NCI-H2196 (cell line): ENCODE measurements around the gene OR5L1.

ENCODE experiments used
- DNase-seq: peaks from one replicate; lab custom pipeline; 2025; ENCODE audit not compliant: unreplicated experiment; lab: John Stamatoyannopoulos, UW

OR5L1 gene

DNA sequence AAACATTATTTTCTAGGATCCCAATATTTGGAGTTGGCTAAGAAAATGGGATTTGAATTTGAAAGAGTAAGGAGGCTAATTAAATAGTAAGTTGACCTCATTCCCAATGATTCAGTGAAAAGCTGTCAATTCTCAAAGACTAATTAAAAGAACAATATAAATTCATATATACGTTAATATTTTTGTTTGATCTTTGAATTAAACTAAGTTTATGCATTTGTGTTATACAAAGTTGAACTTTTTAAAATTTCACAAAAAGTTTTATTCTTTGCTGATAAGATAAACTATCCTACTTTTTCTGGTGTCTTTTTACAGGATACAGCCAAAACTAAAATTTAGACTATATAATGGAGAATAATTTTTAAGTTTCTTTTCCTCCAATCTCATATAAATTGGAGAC lies at the start of gene OR5L1:
OR5L1 (plus strand) TSS at position 301 of the 400 bp plus-strand sequence. CDS start 100 bp downstream, outside the sequence.
- DNase-seq: no peak

- DNase-seq: no peak
These were observed 38.0 kb upstream of the OR5L1 start, which contains the start of gene OR5D13 for GRCh38 chr11:55773138-55773537. Gene OR5D13 (plus strand): TSS chr11:55773438. CDS start chr11:55773438, 0 bp downstream.

- DNase-seq: no peak
These were observed 19.6 kb upstream of the OR5L1 start for GRCh38 chr11:55791606-55792005.

GRCh38 chr11:55793321-55793720 lies 17.8 kb upstream of the OR5L1 start:
- no peak for DNase-seq

DNA sequence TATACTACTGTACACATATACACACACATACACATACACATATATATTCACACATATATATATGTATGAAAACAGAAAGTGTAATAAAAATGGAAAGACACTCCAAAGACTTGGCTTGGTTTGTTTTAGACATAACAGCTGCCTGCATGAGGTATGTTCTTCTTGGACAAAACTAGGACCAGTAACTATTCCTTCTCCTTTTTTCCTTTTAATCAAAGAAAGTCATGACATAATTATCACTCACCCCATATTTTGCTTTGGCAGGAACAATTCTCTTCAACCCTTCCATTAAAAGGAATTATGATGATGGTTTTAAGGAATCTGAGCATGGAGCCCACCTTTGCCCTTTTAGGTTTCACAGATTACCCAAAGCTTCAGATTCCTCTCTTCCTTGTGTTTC lies 15.9 kb upstream of the OR5L1 start, which contains the start of gene OR5D14:
OR5D14 (plus strand) TSS at position 301 of the 400 bp plus-strand sequence; CDS start at position 301, 0 bp downstream.
- DNase-seq: no peak

GRCh38 chr11:55806248-55806647 lies 4.9 kb upstream of the OR5L1 start:
- no peak for DNase-seq

DNA sequence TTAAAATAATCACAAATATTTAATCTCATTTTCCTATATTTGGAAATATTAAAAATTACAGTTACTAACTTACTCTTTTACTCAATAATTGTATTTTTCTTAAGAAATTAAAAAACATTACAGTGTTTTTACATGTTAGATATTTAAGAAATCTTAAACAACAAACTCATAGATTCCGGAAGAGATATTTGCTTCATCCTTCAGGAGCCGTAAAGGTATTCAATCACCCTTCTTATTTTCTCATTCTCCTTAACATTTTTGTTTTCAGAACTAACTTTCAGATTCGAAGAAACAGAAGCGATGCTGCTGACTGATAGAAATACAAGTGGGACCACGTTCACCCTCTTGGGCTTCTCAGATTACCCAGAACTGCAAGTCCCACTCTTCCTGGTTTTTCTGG lies 8.2 kb downstream of the OR5L1 start, which contains the start of gene OR5D18:
OR5D18 (plus strand) TSS at position 301 of the 400 bp plus-strand sequence; CDS start at position 301, 0 bp downstream.
- DNase-seq: no peak

GRCh38 chr11:55826919-55827318 lies 15.8 kb downstream of the OR5L1 start, which contains the start of gene OR5L2:
Gene OR5L2 (plus strand): TSS chr11:55827219. CDS start chr11:55827219, 0 bp downstream.
- no peak for DNase-seq

- no peak for DNase-seq
These were observed 27.3 kb downstream of the OR5L1 start, which contains the start of gene OR5D16 for GRCh38 chr11:55838452-55838851. Gene OR5D16 (plus strand): TSS chr11:55838752. CDS start chr11:55838752, 0 bp downstream.

DNA sequence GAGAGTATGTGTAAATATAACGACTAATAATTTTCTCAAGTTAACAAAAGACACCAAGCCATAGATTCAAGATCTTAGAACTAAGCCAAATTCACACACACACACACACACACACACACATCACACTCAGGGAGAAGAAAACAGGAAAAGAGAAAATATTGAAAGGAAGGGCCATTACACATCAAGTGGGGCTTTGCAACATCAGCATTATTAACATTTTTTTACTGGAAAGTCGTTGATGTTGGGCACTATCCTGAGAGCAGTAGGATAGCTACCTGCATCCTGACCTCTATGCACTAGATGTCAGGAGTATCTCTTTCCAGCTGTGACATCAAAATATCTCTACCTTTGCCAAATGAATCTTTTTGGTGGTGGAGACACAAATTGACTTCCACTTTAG lies 36.3 kb downstream of the OR5L1 start:
- no peak for DNase-seq

- DNase-seq: no peak
These were observed 37.9 kb downstream of the OR5L1 start for GRCh38 chr11:55849037-55849436.

DNA sequence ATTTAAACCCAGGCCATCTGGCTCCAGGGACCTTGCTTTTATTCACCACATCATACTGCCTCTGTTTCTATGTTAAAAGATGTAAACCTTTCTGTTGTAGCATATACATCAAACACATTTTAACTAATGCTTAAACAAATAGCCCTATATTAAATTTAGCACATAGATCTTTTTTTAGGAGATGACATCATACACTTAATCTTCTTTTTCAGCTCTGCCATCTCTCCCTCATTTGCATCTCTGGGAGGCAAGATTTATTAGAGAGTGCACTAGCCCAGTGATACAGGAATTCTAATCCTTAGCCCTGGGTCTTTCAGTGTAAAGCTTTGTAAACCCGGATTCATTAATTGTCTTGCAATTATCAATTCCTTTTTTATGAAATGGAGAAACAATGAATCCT lies 41.0 kb downstream of the OR5L1 start:
- DNase-seq: no peak

DNA sequence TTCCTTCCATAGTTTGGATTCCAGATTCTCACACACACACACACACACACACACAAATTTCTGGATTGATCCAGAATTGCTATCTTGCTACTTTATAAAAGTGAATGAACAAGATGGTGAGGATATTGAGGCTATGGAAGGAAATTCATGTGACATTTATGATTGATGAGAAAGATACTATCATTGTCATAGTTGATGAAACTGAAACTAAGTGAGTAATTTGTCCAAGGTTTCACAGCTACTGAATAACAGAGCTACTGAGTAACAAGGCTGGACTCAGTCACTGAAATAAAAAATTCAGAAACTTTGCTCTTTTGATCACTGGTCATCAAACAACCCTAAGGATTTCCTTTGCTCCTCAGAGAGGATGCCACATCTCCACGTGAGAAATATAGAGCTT lies 43.5 kb downstream of the OR5L1 start:
- no peak for DNase-seq
